Measurements from ENCODE around the gene SMOC1. TPM values are rescaled to one million over a fixed set of nuclear protein-coding genes. Genes with fewer than 3 reads are reported as not detected.

Gene SMOC1
- total RNA-seq, 1 donor from 2014 or later = 4.4 TPM

DNA sequence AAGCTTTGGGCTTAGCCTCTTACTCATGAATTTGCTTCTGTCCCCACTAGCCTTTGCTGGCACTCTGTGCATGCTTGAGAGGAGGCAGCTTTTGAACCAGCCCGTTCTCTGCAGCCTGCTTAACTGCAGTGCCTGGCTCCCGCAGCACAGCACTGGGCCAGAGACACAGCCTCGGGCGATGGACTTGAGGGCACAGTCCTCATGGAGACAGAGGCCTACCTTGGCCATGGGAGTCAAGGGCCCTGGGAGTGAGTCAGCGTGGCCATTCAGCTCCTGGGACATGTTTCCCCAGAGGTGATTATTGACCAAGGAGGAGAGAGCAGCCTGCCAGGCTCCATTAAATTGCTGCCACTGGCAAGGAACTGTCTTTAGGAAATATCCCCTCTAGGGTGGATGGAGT is 93.5 kb downstream of the SMOC1 start:
- H3K9me3 ChIP-seq (replicated peaks) = no peaks in the 10 kb centered on the region
- intact Hi-C loops (cut with micrococcal nuclease) = no loop called here
- H3K4me3 ChIP-seq = no peak overlapping the region
- TF ChIP-seq, protein P1, sequence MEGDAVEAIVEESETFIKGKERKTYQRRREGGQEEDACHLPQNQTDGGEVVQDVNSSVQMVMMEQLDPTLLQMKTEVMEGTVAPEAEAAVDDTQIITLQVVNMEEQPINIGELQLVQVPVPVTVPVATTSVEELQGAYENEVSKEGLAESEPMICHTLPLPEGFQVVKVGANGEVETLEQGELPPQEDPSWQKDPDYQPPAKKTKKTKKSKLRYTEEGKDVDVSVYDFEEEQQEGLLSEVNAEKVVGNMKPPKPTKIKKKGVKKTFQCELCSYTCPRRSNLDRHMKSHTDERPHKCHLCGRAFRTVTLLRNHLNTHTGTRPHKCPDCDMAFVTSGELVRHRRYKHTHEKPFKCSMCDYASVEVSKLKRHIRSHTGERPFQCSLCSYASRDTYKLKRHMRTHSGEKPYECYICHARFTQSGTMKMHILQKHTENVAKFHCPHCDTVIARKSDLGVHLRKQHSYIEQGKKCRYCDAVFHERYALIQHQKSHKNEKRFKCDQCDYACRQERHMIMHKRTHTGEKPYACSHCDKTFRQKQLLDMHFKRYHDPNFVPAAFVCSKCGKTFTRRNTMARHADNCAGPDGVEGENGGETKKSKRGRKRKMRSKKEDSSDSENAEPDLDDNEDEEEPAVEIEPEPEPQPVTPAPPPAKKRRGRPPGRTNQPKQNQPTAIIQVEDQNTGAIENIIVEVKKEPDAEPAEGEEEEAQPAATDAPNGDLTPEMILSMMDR (IDR thresholded peaks at IDR 0.05; ENCODE audit: borderline replicate concordance) = no peak
- no peak for DNase-seq
- peaks cover 37% of the 10 kb centered on the region for H3K27me3 ChIP-seq (ENCODE audit: low read depth)
- H3K36me3 ChIP-seq = no peaks in the 10 kb centered on the region
- H3K27ac ChIP-seq (replicated peaks) = no peak overlapping the region
- no peaks in the 10 kb centered on the region for H3K4me1 ChIP-seq

DNA sequence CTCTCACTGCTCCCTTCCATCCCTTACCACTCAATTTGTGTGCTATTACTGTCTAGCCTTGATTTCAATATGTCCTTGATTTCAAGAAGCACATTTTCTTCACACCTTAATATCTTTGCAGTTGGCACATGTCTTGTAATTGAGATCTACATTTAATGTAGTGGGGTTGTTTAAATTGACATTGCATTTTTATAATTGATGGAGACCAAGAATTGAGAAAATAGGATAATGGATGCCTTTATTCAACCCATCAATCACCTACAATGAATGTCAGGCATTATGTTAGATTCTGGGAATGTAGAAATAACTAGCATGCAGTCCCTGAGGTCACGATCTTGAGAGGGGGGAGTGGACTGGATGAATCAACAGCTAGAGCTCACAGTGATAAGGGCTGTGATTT is 94.6 kb downstream of the SMOC1 start:
- intact Hi-C loops (cut with micrococcal nuclease) = no loop called here
- Histone ChIP-seq H3K27ac (replicated peaks) (no peak overlapping the region), H3K36me3 (no peaks in the 10 kb centered on the region), H3K9me3 (replicated peaks) (no peaks in the 10 kb centered on the region), H3K4me1 (no peaks in the 10 kb centered on the region), H3K27me3 (ENCODE audit: low read depth) (peaks cover 44% of the 10 kb centered on the region), H3K4me3 (no peak overlapping the region)
- no peak for DNase-seq
- TF ChIP-seq, protein P1 (IDR thresholded peaks at IDR 0.05; ENCODE audit: borderline replicate concordance) = no peak

DNA sequence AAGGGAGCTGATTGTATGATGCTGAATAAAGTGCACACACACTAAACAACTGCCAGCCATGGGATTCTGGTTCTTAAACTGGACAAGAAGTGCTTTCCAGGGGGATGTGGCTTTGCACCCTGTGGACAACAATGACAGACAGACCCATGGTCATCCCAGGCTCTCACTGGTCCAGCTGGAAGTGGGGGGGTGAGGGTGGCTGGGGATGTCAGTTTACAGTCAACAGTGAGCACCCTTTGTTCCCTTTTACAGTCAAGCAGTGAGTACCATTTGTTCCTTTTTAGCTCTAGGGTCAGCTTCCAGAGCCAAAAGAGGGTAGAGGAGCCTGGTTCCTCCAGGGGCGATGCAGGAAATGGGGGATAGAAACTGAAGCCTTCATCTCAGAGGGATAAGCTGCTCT is 100.7 kb downstream of the SMOC1 start:
- Histone ChIP-seq H3K4me1 (peaks cover 5% of the 10 kb centered on the region), H3K36me3 (no peaks in the 10 kb centered on the region), H3K27me3 (ENCODE audit: low read depth) (peaks cover 65% of the 10 kb centered on the region), H3K27ac (replicated peaks) (no peak overlapping the region), H3K4me3 (no peak overlapping the region), H3K9me3 (replicated peaks) (no peaks in the 10 kb centered on the region)
- DNase-seq = no peak
- intact Hi-C loops (cut with micrococcal nuclease) = no loop called here
- TF ChIP-seq, protein P1 (IDR thresholded peaks at IDR 0.05; ENCODE audit: borderline replicate concordance) = no peak

DNA sequence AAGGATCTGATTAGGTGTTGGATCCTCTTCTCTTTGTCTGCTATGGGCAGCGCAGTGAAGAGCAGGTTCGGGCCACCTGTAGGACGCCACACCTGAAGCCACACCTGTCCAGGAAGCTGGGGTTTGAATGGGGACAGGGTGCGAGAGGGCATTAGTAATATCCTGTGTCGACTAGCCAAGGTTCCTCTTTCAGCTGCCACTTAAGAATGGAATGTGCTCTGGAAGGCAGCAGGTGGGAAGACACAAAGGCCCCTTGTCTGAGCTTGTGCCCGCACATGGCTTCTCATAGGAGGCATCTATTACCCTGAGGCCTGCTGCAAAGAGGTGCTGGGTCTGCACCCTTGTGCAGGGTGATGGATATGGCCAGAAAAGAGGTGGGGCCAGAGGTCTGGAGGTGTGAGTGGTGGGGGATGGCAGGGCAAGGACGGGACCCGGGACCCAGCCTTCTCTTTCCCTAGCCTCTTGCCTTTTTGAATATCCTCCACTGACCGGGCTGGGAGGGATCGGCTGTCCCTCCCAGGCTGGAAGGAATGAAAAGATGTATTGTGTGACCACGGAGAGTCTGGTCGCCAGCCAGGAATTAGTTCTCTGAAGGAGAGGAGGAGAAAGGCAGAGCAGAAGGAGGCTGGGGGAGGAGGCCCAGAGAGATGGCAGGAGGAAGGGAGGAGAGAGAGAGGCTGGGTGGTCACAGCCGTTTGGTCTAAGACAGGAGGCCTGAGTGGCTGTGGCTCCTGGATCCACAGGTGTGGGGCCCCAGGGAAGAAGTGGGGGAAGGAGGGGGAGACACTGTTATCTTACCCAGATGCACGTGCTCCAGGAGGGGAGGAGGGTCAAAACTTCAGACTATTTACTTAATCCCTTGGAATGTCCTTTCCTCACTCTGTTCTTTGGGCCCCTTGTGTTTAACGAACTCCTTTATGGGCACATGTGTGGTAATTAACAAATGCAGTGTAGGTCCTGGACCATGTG is 101.5 kb downstream of the SMOC1 start:
- no peak for DNase-seq
- intact Hi-C loops (cut with micrococcal nuclease) = no loop called here
- no peak overlapping the region for H3K4me3 ChIP-seq

DNA sequence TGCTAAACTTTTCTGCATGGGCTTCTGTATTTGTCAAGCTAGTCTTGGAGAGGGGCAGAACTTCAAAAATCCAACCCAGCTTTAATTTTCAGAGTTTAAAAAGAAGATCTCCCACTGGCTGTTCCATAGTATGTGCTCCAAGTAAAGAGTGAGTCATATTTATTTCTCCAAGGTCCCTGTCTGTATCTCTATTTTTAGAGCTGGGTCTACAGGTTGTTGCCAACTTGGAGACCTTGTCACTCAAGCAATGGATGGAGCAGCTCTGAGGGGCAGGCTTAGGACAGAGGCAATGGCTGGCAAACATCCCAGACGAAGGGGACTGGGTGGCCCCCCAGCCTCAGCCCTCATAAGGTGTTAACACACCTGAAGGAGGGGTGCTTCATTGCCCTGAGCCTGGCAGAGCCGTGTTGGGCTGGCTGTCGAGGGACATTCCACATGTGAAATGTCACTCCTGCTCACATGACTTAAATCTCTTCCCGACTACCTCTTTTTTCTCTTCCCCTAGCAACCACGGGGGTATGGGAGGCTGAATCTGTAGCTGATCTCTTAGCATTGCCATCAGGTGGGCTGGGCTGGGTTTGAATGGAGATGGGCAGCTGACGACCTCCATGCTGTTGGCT is 103.1 kb downstream of the SMOC1 start:
- Histone ChIP-seq H3K27me3 (ENCODE audit: low read depth) (peaks cover 60% of the 10 kb centered on the region), H3K36me3 (no peaks in the 10 kb centered on the region), H3K4me1 (peaks cover 5% of the 10 kb centered on the region), H3K9me3 (replicated peaks) (no peaks in the 10 kb centered on the region), H3K4me3 (no peak overlapping the region), H3K27ac (replicated peaks) (no peak overlapping the region)
- DNase-seq = no peak
- TF ChIP-seq, protein P1 (IDR thresholded peaks at IDR 0.05; ENCODE audit: borderline replicate concordance) = no peak
- intact Hi-C loops (cut with micrococcal nuclease) = no loop called here

More for the DNA sequence above, 101.5 kb downstream of the SMOC1 start:
- Histone ChIP-seq H3K36me3 (no peaks in the 10 kb centered on the region), H3K27me3 (ENCODE audit: low read depth) (peaks cover 68% of the 10 kb centered on the region), H3K4me1 (peaks cover 5% of the 10 kb centered on the region), H3K9me3 (replicated peaks) (no peaks in the 10 kb centered on the region), H3K27ac (replicated peaks) (no peak overlapping the region)
- TF ChIP-seq, protein P1 (IDR thresholded peaks at IDR 0.05; ENCODE audit: borderline replicate concordance) = no peak

Measured in left ventricle myocardium inferior (tissue), 1 donor.